ENCODE measurements around the gene SLC22A23.

Gene SLC22A23

GRCh38 chr6:3264356-3264755 lies 192.5 kb downstream of the SLC22A23 start:
- Mint-ChIP-seq H3K36me3 (peaks cover 12% of the 10 kb centered on the region), H3K4me3 (no peak overlapping the region), H3K27me3 (no peaks in the 10 kb centered on the region), H3K27ac (no peak overlapping the region), H3K4me1 (ENCODE audit: low read depth) (peaks cover 57% of the 10 kb centered on the region), H3K9me3 (ENCODE audit: low read depth) (no peaks in the 10 kb centered on the region)

- Mint-ChIP-seq H3K27ac (peak overlapping the region; percentile 22), H3K4me1 (ENCODE audit: low read depth) (peaks cover 56% of the 10 kb centered on the region), H3K27me3 (no peaks in the 10 kb centered on the region), H3K4me3 (peak overlapping the region; percentile 59), H3K9me3 (ENCODE audit: low read depth) (no peaks in the 10 kb centered on the region), H3K36me3 (peaks cover 12% of the 10 kb centered on the region)
Measured at GRCh38 chr6:3263096-3263495, 193.8 kb downstream of the SLC22A23 start.

GRCh38 chr6:3261921-3262320 lies 194.9 kb downstream of the SLC22A23 start:
- H3K9me3 Mint-ChIP-seq (ENCODE audit: low read depth) = no peaks in the 10 kb centered on the region
- H3K27ac Mint-ChIP-seq = no peak overlapping the region
- no peaks in the 10 kb centered on the region for H3K27me3 Mint-ChIP-seq
- peaks cover 50% of the 10 kb centered on the region for H3K4me1 Mint-ChIP-seq (ENCODE audit: low read depth)
- peak overlapping the region; percentile 99 for H3K4me3 Mint-ChIP-seq
- H3K36me3 Mint-ChIP-seq = peaks cover 12% of the 10 kb centered on the region

DNA sequence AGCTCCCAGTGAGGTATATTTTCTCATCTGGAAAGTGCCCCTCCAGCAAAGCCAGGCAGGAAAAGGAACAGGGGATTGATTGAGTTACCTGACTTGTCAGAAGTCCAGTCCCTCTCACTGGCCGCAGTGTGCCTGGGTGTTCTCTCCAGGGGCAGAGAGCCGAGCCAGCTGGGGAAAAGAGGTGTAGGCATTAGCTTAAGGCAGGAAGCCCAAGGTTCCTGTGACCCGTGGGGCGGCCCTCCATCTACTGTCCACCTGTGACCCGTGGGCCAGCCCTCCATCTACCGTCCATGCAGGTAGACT lies 195.4 kb downstream of the SLC22A23 start:
- Mint-ChIP-seq H3K27ac (no peak overlapping the region), H3K27me3 (no peaks in the 10 kb centered on the region), H3K9me3 (ENCODE audit: low read depth) (no peaks in the 10 kb centered on the region), H3K36me3 (peaks cover 12% of the 10 kb centered on the region), H3K4me3 (peak overlapping the region; percentile 99), H3K4me1 (ENCODE audit: low read depth) (peaks cover 49% of the 10 kb centered on the region)

GRCh38 chr6:3260772-3261517 lies 195.9 kb downstream of the SLC22A23 start:
- Mint-ChIP-seq H3K27me3 (no peaks in the 10 kb centered on the region), H3K4me1 (ENCODE audit: low read depth) (peaks cover 48% of the 10 kb centered on the region), H3K27ac (peak overlapping the region; percentile 81), H3K4me3 (peak overlapping the region; percentile 99), H3K9me3 (ENCODE audit: low read depth) (no peaks in the 10 kb centered on the region), H3K36me3 (peaks cover 12% of the 10 kb centered on the region)

GRCh38 chr6:3260296-3260695 lies 196.6 kb downstream of the SLC22A23 start:
- H3K27ac Mint-ChIP-seq = peak overlapping the region; percentile 81

DNA sequence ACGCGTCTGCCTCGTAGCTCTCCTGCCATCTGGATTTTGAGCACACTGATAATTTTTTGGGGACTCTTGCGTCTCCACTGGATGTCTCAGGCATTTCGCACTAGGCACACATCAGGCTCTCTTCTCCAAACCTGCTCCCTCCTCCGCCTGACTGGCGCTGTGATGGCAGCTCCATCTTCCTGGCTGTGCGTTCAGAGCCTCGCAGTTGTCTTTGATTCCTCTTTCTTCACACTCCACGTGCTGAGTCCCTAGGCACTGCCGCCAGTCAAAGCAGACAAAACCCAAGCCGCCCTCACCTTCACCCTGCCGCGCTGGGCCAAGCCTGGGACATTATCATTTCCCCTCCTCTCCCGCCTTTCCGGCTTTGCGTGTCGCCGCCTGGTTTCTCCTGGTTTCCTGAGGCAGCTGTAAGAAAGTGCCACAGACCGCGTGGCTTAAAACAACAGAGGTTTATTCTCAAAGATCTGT lies 197.3 kb downstream of the SLC22A23 start:
- peak overlapping the region; percentile 97 for H3K27ac Mint-ChIP-seq
- no peaks in the 10 kb centered on the region for H3K9me3 Mint-ChIP-seq (ENCODE audit: low read depth)
- H3K4me3 Mint-ChIP-seq = peak overlapping the region; percentile 99
- no peaks in the 10 kb centered on the region for H3K27me3 Mint-ChIP-seq
- peaks cover 10% of the 10 kb centered on the region for H3K36me3 Mint-ChIP-seq
- peaks cover 43% of the 10 kb centered on the region for H3K4me1 Mint-ChIP-seq (ENCODE audit: low read depth)

More at GRCh38 chr6:3260296-3260695, 196.6 kb downstream of the SLC22A23 start:
- H3K36me3 Mint-ChIP-seq = peaks cover 12% of the 10 kb centered on the region
- H3K4me1 Mint-ChIP-seq (ENCODE audit: low read depth) = peaks cover 48% of the 10 kb centered on the region
- H3K4me3 Mint-ChIP-seq = peak overlapping the region; percentile 99
- no peaks in the 10 kb centered on the region for H3K27me3 Mint-ChIP-seq
- H3K9me3 Mint-ChIP-seq (ENCODE audit: low read depth) = no peaks in the 10 kb centered on the region

GRCh38 chr6:3258720-3259490 lies 197.9 kb downstream of the SLC22A23 start, which contains the start of gene PSMG4:
PSMG4 (plus strand) TSS chr6:3258947; CDS start chr6:3259023, 76 bp downstream.
- H3K36me3 Mint-ChIP-seq = peaks cover 10% of the 10 kb centered on the region
- H3K4me1 Mint-ChIP-seq (ENCODE audit: low read depth) = peaks cover 38% of the 10 kb centered on the region
- peak within 1 kb of the TSS; percentile 99 for H3K4me3 Mint-ChIP-seq
- H3K9me3 Mint-ChIP-seq (ENCODE audit: low read depth) = no peaks in the 10 kb centered on the region
- H3K27ac Mint-ChIP-seq = peak within 1 kb of the TSS; percentile 97
- H3K27me3 Mint-ChIP-seq = no peaks in the 10 kb centered on the region

- peak overlapping the region; percentile 70 for H3K4me3 Mint-ChIP-seq
- H3K27me3 Mint-ChIP-seq = no peaks in the 10 kb centered on the region
Measured at GRCh38 chr6:3258201-3258600, 198.6 kb downstream of the SLC22A23 start.

GRCh38 chr6:3253597-3253961 lies 203.3 kb downstream of the SLC22A23 start:
- H3K27me3 Mint-ChIP-seq = peaks cover 11% of the 10 kb centered on the region

More at GRCh38 chr6:3258201-3258600, 198.6 kb downstream of the SLC22A23 start:
- Mint-ChIP-seq H3K4me1 (ENCODE audit: low read depth) (peaks cover 31% of the 10 kb centered on the region), H3K27ac (no peak overlapping the region), H3K36me3 (peaks cover 8% of the 10 kb centered on the region), H3K9me3 (ENCODE audit: low read depth) (no peaks in the 10 kb centered on the region)

GRCh38 chr6:3252861-3253596 lies 203.8 kb downstream of the SLC22A23 start:
- Mint-ChIP-seq H3K4me3 (no peak overlapping the region), H3K27ac (no peak overlapping the region), H3K36me3 (no peaks in the 10 kb centered on the region), H3K4me1 (ENCODE audit: low read depth) (peaks cover 8% of the 10 kb centered on the region), H3K9me3 (ENCODE audit: low read depth) (no peaks in the 10 kb centered on the region), H3K27me3 (peaks cover 13% of the 10 kb centered on the region)

More at GRCh38 chr6:3253597-3253961, 203.3 kb downstream of the SLC22A23 start:
- peaks cover 8% of the 10 kb centered on the region for H3K4me1 Mint-ChIP-seq (ENCODE audit: low read depth)
- no peaks in the 10 kb centered on the region for H3K9me3 Mint-ChIP-seq (ENCODE audit: low read depth)
- no peak overlapping the region for H3K4me3 Mint-ChIP-seq
- H3K36me3 Mint-ChIP-seq = no peaks in the 10 kb centered on the region
- H3K27ac Mint-ChIP-seq = no peak overlapping the region

DNA sequence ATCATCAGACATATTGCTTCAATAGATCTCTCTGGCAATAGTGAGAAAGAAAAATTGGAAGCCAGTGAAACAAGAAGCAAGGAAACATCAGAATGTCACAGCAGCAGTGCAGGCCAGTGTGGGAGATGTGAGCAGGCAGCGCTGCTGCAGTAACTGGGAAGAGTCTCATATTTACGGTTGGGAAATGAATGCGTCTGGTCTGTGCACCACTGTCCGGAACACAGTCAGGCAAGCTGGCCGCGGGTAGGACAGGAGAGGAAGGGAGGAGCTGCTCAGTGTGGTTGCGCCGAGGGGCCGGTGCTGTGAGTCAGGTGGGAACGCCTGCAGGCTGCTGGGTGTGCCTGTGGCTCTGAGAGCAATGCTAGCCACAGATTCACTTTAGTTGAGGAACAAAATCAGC lies 204.5 kb downstream of the SLC22A23 start:
- H3K4me1 Mint-ChIP-seq (ENCODE audit: low read depth) = peaks cover 8% of the 10 kb centered on the region
- no peaks in the 10 kb centered on the region for H3K36me3 Mint-ChIP-seq
- peaks cover 17% of the 10 kb centered on the region for H3K27me3 Mint-ChIP-seq
- H3K27ac Mint-ChIP-seq = no peak overlapping the region
- no peaks in the 10 kb centered on the region for H3K9me3 Mint-ChIP-seq (ENCODE audit: low read depth)
- no peak overlapping the region for H3K4me3 Mint-ChIP-seq

DNA sequence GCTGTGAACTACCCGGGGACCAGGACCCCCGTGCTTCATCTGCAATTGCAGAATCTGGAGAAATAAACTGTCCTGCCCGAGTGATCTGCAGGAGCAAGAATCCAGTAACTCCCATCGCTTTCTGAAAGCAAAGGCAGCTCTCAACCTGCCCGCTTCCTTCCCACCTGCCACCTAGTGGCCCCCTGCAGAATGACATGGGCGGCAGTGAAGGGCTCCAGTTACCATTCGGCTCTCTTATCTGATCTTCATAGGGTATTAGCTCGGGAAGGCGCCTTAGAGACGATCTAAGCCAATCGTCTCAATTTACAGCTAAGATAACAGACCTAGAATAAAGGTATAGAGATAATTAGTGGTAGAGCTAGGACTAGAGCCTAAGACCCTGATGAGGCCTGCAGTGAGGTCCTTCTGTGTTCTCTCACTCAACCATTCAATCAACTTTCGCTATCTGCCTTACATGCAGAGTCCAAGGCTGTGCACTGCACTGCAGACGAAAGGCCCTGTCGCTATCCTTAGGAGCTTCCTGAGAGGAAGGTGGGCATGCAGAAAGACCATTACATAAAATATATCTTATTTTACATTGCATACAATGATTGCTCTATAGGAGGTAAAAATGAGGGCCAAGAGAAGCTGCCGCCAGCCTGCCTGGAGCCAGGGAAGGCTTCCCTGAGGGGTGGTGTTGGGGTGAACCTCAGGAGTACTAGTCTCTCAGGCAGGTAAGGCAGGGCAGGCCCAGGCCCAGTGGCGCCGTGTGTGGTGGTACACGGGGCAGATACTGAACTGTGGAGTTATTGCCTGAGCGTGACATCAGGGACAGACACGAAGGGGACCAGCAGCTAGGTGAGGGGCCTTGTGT lies 205.2 kb downstream of the SLC22A23 start:
- Mint-ChIP-seq H3K36me3 (no peaks in the 10 kb centered on the region), H3K4me3 (no peak overlapping the region), H3K27ac (no peak overlapping the region), H3K27me3 (peaks cover 18% of the 10 kb centered on the region), H3K4me1 (ENCODE audit: low read depth) (peaks cover 8% of the 10 kb centered on the region), H3K9me3 (ENCODE audit: low read depth) (no peaks in the 10 kb centered on the region)

GRCh38 chr6:3250231-3250675 lies 206.6 kb downstream of the SLC22A23 start:
- Mint-ChIP-seq H3K4me1 (ENCODE audit: low read depth) (peaks cover 8% of the 10 kb centered on the region), H3K36me3 (peaks cover 2% of the 10 kb centered on the region), H3K27ac (no peak overlapping the region), H3K9me3 (ENCODE audit: low read depth) (no peaks in the 10 kb centered on the region), H3K27me3 (peaks cover 20% of the 10 kb centered on the region), H3K4me3 (no peak overlapping the region)
